Activated naive CD8-positive, alpha-beta T cell (primary cell): Measurements from ENCODE around the gene TJP2.
"Not testable (repeated sequence)": the region's sequence is repeated elsewhere in the genome, so short reads cannot be mapped to it uniquely, and the experiment has no call there.

Source experiments
- H3K27ac Mint-ChIP-seq: one replicate; pipeline ENCODE4 v1.8.0; 2021; ENCODE audit warnings: mixed read lengths
- H3K27me3 Mint-ChIP-seq: one replicate; pipeline ENCODE4 v1.8.0; 2021; ENCODE audit warnings: mixed read lengths
- H3K36me3 Mint-ChIP-seq: one replicate; pipeline ENCODE4 v1.8.0; 2021; ENCODE audit warnings: mixed read lengths
- H3K4me1 Mint-ChIP-seq: one replicate; pipeline ENCODE4 v1.8.0; 2021; ENCODE audit warnings: low read depth, mixed read lengths
- H3K4me3 Mint-ChIP-seq: one replicate; pipeline ENCODE4 v1.8.0; 2021; ENCODE audit warnings: mild to moderate bottlenecking, mixed read lengths
- H3K9me3 Mint-ChIP-seq: one replicate; pipeline ENCODE4 v1.8.0; 2021; ENCODE audit warnings: low read depth, mixed read lengths

Gene TJP2

GRCh38 chr9:69149321-69149807 lies 24.7 kb upstream of the TJP2 start:
- H3K27ac Mint-ChIP-seq: no peak overlapping the region
- H3K36me3 Mint-ChIP-seq: peaks cover 5% of the 10 kb centered on the region
- no peaks in the 10 kb centered on the region for H3K4me1 Mint-ChIP-seq
- H3K27me3 Mint-ChIP-seq: no peaks in the 10 kb centered on the region
- no peak overlapping the region for H3K4me3 Mint-ChIP-seq
- H3K9me3 Mint-ChIP-seq: no peaks in the 10 kb centered on the region

DNA sequence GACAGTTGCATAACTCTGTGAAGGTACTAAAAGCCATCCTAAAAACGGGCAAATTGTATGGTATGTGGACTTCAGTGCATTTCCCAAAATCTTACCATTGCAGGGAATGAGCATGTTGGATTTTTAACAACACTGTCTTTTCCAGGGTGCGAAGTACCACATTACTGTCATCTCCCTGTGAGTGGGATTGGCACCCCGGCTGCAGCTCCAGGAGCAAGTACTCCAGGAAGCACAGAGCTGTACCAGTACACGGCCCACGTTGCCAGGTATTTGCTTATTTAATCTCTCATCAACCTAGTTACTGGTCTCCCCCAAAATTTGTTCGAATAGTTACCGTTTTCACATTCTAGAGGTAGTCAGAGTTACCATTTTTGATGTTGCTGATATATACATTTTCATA lies 22.6 kb upstream of the TJP2 start:
- peaks cover 7% of the 10 kb centered on the region for H3K36me3 Mint-ChIP-seq
- no peaks in the 10 kb centered on the region for H3K9me3 Mint-ChIP-seq
- H3K27me3 Mint-ChIP-seq: no peaks in the 10 kb centered on the region
- H3K4me3 Mint-ChIP-seq: no peak overlapping the region
- no peaks in the 10 kb centered on the region for H3K4me1 Mint-ChIP-seq
- H3K27ac Mint-ChIP-seq: no peak overlapping the region

- H3K36me3 Mint-ChIP-seq: peaks cover 7% of the 10 kb centered on the region
- no peaks in the 10 kb centered on the region for H3K4me1 Mint-ChIP-seq
- no peaks in the 10 kb centered on the region for H3K27me3 Mint-ChIP-seq
- H3K4me3 Mint-ChIP-seq: no peak overlapping the region
- no peak overlapping the region for H3K27ac Mint-ChIP-seq
- H3K9me3 Mint-ChIP-seq: no peaks in the 10 kb centered on the region
These were observed 20.2 kb upstream of the TJP2 start for GRCh38 chr9:69153707-69154521.

- no peaks in the 10 kb centered on the region for H3K9me3 Mint-ChIP-seq
- H3K4me3 Mint-ChIP-seq: no peak overlapping the region
- no peak overlapping the region for H3K27ac Mint-ChIP-seq
- H3K36me3 Mint-ChIP-seq: peaks cover 7% of the 10 kb centered on the region
- H3K4me1 Mint-ChIP-seq: no peaks in the 10 kb centered on the region
- H3K27me3 Mint-ChIP-seq: no peaks in the 10 kb centered on the region
These were observed 18.6 kb upstream of the TJP2 start for GRCh38 chr9:69155341-69156030.

DNA sequence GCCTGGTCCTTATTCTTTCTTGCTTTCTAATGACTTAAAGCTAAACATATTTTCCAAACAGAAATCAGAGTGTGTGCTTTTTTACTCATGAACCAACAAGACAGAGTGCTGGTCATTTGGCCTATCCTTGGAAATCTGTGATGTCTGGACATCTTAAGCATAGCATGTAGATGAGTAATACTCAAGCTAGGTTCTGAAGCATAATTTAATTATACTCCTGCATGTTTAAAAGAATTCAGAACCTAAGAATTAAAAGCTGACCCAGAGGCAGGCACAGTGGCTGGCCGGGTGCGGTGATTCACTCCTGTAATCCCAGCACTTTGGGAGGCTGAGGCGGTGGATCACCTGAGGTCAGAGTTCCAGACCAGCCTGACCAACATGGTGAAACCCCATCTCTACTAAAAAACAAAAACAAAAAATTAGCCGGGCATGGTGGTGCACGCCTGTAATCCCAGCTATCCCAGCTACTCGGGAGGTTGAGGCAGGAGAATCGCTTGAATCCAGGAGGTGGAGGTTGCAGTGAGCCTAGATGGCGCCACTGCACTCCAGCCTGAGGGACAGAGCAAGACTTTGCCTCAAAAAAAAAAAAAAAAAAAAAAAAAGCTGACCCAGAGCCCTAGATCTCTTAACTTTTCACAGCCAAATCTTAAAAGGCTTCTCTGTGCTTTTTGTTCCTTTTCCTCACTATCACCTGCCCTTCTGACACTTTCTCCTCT lies 16.2 kb upstream of the TJP2 start:
- H3K4me1 Mint-ChIP-seq: no peaks in the 10 kb centered on the region
- H3K27ac Mint-ChIP-seq: no peak overlapping the region

GRCh38 chr9:69158471-69158870 lies 15.6 kb upstream of the TJP2 start:
- Mint-ChIP-seq H3K27me3 (no peaks in the 10 kb centered on the region), H3K4me1 (no peaks in the 10 kb centered on the region), H3K27ac (no peak overlapping the region), H3K9me3 (no peaks in the 10 kb centered on the region), H3K4me3 (no peak overlapping the region), H3K36me3 (peaks cover 7% of the 10 kb centered on the region)

More for the DNA sequence above, 16.2 kb upstream of the TJP2 start:
- Mint-ChIP-seq H3K4me3 (no peak overlapping the region), H3K27me3 (no peaks in the 10 kb centered on the region), H3K9me3 (no peaks in the 10 kb centered on the region), H3K36me3 (peaks cover 7% of the 10 kb centered on the region)

GRCh38 chr9:69164573-69164972 lies 9.5 kb upstream of the TJP2 start:
- H3K36me3 Mint-ChIP-seq, H3K4me1 Mint-ChIP-seq, H3K9me3 Mint-ChIP-seq: not testable (repeated sequence)

GRCh38 chr9:69165581-69165980 lies 8.5 kb upstream of the TJP2 start:
- no peaks in the 10 kb centered on the region for H3K9me3 Mint-ChIP-seq
- H3K27me3 Mint-ChIP-seq: peaks cover 1% of the 10 kb centered on the region
- no peak overlapping the region for H3K27ac Mint-ChIP-seq
- no peak overlapping the region for H3K4me3 Mint-ChIP-seq
- peaks cover 9% of the 10 kb centered on the region for H3K4me1 Mint-ChIP-seq
- H3K36me3 Mint-ChIP-seq: peaks cover 2% of the 10 kb centered on the region

More at GRCh38 chr9:69164573-69164972, 9.5 kb upstream of the TJP2 start:
- H3K4me3 Mint-ChIP-seq, H3K27ac Mint-ChIP-seq, H3K27me3 Mint-ChIP-seq: not testable (repeated sequence)

GRCh38 chr9:69168709-69169217 lies 5.3 kb upstream of the TJP2 start:
- Mint-ChIP-seq H3K4me1 (peaks cover 17% of the 10 kb centered on the region), H3K4me3 (peak overlapping the region; percentile 85), H3K27me3 (peaks cover 22% of the 10 kb centered on the region), H3K36me3 (peaks cover 7% of the 10 kb centered on the region), H3K27ac (peak overlapping the region; percentile 79), H3K9me3 (no peaks in the 10 kb centered on the region)

DNA sequence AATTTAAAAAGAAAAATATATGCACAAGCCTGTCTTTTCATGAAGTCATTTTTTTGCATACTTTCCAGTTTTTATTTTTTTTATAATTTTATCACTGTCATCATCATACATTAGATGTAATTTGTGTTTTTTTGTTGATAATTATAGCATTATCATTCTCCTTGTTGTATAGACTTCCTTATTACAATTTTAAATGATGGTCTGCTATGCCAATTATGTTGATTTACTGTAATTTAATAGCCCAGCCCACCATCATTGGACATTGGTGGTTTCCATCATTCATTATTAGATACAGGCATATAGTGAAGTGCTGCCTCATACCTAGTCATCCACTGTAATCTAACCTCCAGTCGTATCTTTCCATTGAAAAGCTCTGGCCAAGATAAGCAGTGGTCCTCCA lies 3.8 kb upstream of the TJP2 start:
- no peaks in the 10 kb centered on the region for H3K9me3 Mint-ChIP-seq
- no peak overlapping the region for H3K4me3 Mint-ChIP-seq
- H3K36me3 Mint-ChIP-seq: peaks cover 7% of the 10 kb centered on the region
- H3K4me1 Mint-ChIP-seq: peaks cover 27% of the 10 kb centered on the region
- H3K27ac Mint-ChIP-seq: no peak overlapping the region
- H3K27me3 Mint-ChIP-seq: peaks cover 29% of the 10 kb centered on the region

DNA sequence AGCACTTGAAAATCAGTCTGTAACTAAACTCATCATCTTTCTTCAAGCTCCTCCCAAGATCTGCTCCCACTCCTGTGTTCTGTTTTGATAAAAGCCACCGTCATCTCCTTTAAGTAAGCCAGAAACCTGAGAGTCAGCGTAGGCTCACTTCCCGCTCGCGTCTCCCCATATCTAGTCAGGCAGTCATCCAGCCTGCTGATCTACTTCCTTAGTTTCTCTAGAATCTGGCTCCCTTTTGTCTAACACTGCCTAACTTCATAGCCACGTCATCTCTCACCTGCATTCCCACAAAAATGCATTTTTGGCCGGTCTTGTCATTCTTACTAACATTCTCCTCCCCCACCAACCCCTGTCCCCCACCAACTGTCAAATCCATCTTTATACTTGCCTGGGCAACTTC lies 3.0 kb upstream of the TJP2 start:
- Mint-ChIP-seq H3K27me3 (peaks cover 33% of the 10 kb centered on the region), H3K9me3 (no peaks in the 10 kb centered on the region), H3K4me3 (no peak overlapping the region), H3K27ac (no peak overlapping the region), H3K4me1 (peaks cover 31% of the 10 kb centered on the region), H3K36me3 (peaks cover 7% of the 10 kb centered on the region)

DNA sequence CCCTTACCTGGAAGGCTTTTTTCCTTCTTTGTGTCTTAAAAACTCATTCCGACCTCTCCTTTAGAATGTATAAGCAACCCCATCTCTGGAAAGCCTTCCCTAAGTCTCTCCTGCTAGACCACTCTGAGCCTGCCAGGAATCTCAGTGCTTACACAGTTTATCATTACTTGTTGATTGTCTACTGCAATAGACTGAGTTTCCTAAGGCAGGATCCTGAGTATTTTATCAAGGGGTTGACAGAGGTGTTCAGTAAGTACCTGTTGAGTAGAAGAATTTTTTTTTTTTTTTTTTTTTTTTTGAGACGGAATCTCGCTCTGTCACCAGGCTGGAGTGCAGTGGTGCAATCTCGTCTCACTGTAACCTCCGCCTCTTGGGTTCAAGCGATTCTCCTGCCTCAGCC lies 2.6 kb upstream of the TJP2 start:
- H3K4me3 Mint-ChIP-seq: no peak overlapping the region
- H3K27me3 Mint-ChIP-seq: peaks cover 33% of the 10 kb centered on the region
- peaks cover 31% of the 10 kb centered on the region for H3K4me1 Mint-ChIP-seq
- no peaks in the 10 kb centered on the region for H3K9me3 Mint-ChIP-seq
- peaks cover 7% of the 10 kb centered on the region for H3K36me3 Mint-ChIP-seq
- H3K27ac Mint-ChIP-seq: no peak overlapping the region

DNA sequence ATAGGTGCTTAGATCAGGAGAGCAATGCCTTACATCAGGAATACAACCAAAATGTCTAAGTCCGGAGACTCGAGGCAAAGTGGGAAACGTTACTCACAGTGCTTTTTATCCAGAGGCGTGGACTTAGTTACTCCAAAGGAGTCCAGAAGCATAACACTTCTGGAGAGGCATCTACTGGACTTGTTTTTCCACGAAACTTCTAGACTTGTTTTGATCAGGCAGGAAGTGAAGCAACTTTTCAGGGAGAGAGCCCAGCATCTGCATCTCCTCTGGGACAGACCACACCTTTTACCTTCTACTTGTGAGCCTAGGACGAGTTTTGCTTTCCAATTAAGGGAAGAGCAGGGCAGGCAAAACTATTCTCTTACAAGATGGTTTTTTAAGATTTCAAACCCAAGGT lies 1.2 kb upstream of the TJP2 start:
- Mint-ChIP-seq H3K9me3 (no peaks in the 10 kb centered on the region), H3K4me1 (peaks cover 31% of the 10 kb centered on the region), H3K4me3 (peak overlapping the region; percentile 83), H3K27me3 (peaks cover 35% of the 10 kb centered on the region), H3K27ac (no peak overlapping the region), H3K36me3 (peaks cover 7% of the 10 kb centered on the region)

DNA sequence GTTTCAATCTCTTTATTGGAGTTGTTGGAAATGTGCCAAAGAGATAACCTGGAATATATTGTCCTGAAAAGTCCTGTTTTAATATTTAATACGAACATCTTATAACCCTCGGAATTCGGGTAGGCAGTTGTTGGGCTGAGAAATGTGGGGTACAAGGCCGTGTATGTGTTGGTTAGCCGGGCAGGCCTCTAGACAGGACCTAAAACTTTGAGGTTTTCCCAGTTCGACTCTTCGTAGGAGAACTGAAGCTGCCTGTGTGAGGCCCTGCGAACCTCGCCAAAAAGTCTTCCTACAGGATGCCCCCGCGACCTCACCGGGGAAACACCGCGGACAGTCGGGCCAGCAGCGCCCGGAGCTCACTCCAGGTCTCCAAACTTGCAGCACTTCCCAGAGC lies 583 bp upstream of the TJP2 start:
- peaks cover 31% of the 10 kb centered on the region for H3K4me1 Mint-ChIP-seq
- H3K27ac Mint-ChIP-seq: no peak overlapping the region
- H3K36me3 Mint-ChIP-seq: peaks cover 7% of the 10 kb centered on the region
- H3K4me3 Mint-ChIP-seq: peak overlapping the region; percentile 83
- peaks cover 35% of the 10 kb centered on the region for H3K27me3 Mint-ChIP-seq
- H3K9me3 Mint-ChIP-seq: no peaks in the 10 kb centered on the region
